Measurements from ENCODE around the gene OIT3. TPM values are rescaled to one million over a fixed set of nuclear protein-coding genes. Genes with fewer than 3 reads are reported as not detected.

The OIT3 gene
- total and polyA plus RNA-seq, 2 of the 4 experiments (the other 2 are of a cell fraction), result not detected

DNA sequence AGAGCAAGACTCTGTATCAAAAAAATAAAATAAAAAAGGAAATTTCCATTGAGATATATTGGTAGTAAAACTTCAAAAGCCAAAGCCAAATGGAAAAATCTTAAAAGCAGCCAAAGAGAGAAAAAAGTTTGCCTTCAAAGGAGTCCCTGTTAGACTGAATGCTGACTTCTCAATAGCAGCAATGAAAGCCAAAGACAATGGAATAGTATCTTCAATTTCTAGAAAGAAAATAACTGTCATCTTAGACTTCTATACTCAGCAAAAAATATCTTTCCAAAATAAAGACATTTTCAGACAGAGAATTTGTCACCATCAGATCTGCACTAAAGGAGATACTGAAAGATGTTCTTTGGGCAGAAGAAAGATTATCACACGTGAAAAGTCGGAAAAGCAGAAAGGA is 14.3 kb upstream of the OIT3 start:
- Histone ChIP-seq H3K56ac (ENCODE audit: extremely low read depth, insufficient read depth, low read length) (no peak overlapping the region), H3K9ac (ENCODE audit: low read depth, low read length) (no peak overlapping the region), H2AK9ac (replicated peaks; ENCODE audit: low read depth, low read length, poor library complexity) (no peak overlapping the region), H2AK5ac (ENCODE audit: low read depth, low read length) (no peak overlapping the region), H3K4ac (ENCODE audit: low read depth, low read length) (no peak overlapping the region), H3K23ac (ENCODE audit: low read depth, low read length) (no peak overlapping the region), H3K4me2 (ENCODE audit: low read depth, low read length) (no peak overlapping the region), H4K91ac (ENCODE audit: insufficient read depth, low read depth, low read length) (no peak overlapping the region), H4K20me1 (ENCODE audit: insufficient read depth, low read length) (no peaks in the 10 kb centered on the region; the same call in 1 of the 2 replicates), H4K5ac (ENCODE audit: low read depth, low read length) (no peak overlapping the region), H2BK20ac (ENCODE audit: low read depth, low read length) (no peak overlapping the region), H3K36me3 (ENCODE audit: control insufficient read depth, insufficient read depth, low read length) (peaks cover 3% of the 10 kb centered on the region; the same call in 1 of the 2 replicates), H3K18ac (ENCODE audit: low read depth, low read length) (no peak overlapping the region), H3K27ac (ENCODE audit: insufficient read depth, low read length) (no peak overlapping the region), H3K14ac (replicated peaks; ENCODE audit: low read depth, low read length) (no peak overlapping the region), H3K9me1 (ENCODE audit: insufficient read depth, low read length) (no peaks in the 10 kb centered on the region), H2BK120ac (ENCODE audit: low read depth, low read length) (no peak overlapping the region), H4K8ac (ENCODE audit: low read depth in 2 of 2, low read length in 2 of 2) (no peak overlapping the region), H3K4me1 (ENCODE audit: control insufficient read depth, insufficient read depth, low read length) (no peaks in the 10 kb centered on the region), H2AFZ (replicated peaks; ENCODE audit: low read length, poor library complexity) (no peak overlapping the region), H3K9me3 (ENCODE audit: control insufficient read depth, insufficient read depth, low read length) (0 out of 2 replicates have a peak, but pooled peaks cover 2% of the 10 kb centered on the region), H2BK5ac (ENCODE audit: low read depth, low read length, poor library complexity, severe bottlenecking) (no peak overlapping the region), H3K27me3 (ENCODE audit: control insufficient read depth, insufficient read depth, low read length) (no peaks in the 10 kb centered on the region), H3K79me1 (ENCODE audit: low read depth in 1 of 2, low read length in 2 of 2) (peaks cover 0 to 3% of the 10 kb centered on the region in 2 experiments; a peak in 1 of 4 replicates), H3K4me3 (ENCODE audit: insufficient read depth, low read depth, low read length) (no peak overlapping the region), H2BK15ac (ENCODE audit: low read depth, low read length) (no peak overlapping the region)
- BruUV-seq (replicated peaks), result no TSS peak
- DNase-seq (no peak), ATAC-seq (ENCODE audit: low read depth) (no peak)
- ChIA-PET CTCF (no interaction called here), POLR2A (ENCODE audit: unreplicated experiment) (no interaction called here)
- no peak for TF ChIP-seq MAFK (IDR thresholded peaks at IDR 0.05; ENCODE audit: low read depth, low read length)
- TF ChIP-seq NFE2L2 (IDR thresholded peaks at IDR 0.05; ENCODE audit: low read depth, low read length), result no peak
- TF ChIP-seq FOS (IDR thresholded peaks at IDR 0.05; ENCODE audit: low read depth, low read length), result no peak
- TF ChIP-seq, protein P1, sequence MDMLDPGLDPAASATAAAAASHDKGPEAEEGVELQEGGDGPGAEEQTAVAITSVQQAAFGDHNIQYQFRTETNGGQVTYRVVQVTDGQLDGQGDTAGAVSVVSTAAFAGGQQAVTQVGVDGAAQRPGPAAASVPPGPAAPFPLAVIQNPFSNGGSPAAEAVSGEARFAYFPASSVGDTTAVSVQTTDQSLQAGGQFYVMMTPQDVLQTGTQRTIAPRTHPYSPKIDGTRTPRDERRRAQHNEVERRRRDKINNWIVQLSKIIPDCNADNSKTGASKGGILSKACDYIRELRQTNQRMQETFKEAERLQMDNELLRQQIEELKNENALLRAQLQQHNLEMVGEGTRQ (IDR thresholded peaks at IDR 0.05; ENCODE audit: low read depth, low read length), result no peak
- TF ChIP-seq MAZ (IDR thresholded peaks at IDR 0.05; ENCODE audit: borderline replicate concordance, low read depth, low read length), result no peak
- no peak for TF ChIP-seq CEBPB (IDR thresholded peaks at IDR 0.05; ENCODE audit: low read depth, low read length)
- intact Hi-C loops (cut with micrococcal nuclease) (no loop called here), in situ Hi-C loops (cut with MboI; ENCODE audit: low sequenced_read_pairs) (no loop called here), dilution Hi-C loops (cut with HindIII; ENCODE audit: low sequenced_read_pairs, unreplicated experiment) (no loop called here)
- no CpG with 5 or more reads among the region's 2 CpGs for WGBS, 2 experiments (ENCODE audit: extremely low coverage in 2 of 2, insufficient read length in 1 of 2)
